NCI-H1417 treated with DMSO at 0.1 percent for 48 hours (cell line): ENCODE data around the gene DMBX1.

Experiments
- DNase-seq: peaks from one replicate; lab custom pipeline; 2025; lab: John Stamatoyannopoulos, UW

DMBX1 gene

GRCh38 chr1:46506470-46507219, 17.0 kb downstream of the DMBX1 start:
- no peak for DNase-seq

DNA sequence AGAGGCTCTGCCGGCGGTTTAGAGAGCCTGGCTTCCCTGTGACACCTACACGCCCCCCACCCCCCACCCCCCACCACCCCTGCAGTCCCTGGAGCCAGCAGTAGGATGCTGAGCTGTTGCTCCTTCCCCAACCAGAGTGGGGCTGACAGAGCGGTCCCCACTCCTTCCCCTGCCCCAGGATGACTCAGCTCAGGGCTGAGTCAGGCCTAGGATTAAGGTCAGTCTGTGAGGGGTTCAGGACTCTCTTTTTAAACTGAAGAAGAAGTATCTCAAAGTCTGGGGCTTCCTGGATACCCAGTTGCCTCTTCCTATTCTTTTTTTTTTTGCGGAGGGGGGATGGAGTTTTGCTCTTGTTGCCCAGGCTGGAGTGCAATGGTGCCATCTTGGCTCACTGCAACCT, 19.1 kb downstream of the DMBX1 start:
- DNase-seq = no peak

DNA sequence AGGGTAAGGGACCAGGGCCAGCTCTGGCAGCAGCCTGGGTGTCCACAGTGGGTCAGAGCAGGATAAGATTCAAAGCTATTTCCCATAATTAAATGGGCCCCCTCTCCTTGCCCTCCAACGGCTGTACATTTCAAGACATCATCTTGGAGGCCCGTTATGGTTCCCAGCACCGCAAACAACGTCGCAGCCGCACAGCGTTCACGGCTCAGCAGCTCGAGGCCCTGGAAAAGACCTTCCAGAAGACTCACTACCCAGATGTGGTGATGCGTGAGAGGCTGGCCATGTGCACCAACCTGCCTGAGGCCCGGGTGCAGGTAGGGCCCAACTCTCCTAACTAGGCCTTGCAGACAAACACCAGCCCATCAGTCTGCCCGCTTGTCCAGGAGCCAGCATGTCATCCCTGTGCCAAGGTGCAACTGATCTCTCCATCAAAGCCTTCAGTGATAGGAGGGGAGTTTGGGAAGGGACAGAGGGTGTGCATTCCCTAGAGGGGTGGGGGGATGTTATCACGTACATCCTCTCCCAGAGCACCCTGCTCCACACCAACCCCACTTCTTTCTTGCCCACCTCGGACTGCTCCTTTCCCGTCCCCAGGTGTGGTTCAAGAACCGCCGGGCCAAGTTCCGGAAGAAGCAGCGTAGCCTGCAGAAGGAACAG, 20.8 kb downstream of the DMBX1 start:
- DNase-seq = no peak

GRCh38 chr1:46510998-46511365, 21.3 kb downstream of the DMBX1 start:
- no peak for DNase-seq

DNA sequence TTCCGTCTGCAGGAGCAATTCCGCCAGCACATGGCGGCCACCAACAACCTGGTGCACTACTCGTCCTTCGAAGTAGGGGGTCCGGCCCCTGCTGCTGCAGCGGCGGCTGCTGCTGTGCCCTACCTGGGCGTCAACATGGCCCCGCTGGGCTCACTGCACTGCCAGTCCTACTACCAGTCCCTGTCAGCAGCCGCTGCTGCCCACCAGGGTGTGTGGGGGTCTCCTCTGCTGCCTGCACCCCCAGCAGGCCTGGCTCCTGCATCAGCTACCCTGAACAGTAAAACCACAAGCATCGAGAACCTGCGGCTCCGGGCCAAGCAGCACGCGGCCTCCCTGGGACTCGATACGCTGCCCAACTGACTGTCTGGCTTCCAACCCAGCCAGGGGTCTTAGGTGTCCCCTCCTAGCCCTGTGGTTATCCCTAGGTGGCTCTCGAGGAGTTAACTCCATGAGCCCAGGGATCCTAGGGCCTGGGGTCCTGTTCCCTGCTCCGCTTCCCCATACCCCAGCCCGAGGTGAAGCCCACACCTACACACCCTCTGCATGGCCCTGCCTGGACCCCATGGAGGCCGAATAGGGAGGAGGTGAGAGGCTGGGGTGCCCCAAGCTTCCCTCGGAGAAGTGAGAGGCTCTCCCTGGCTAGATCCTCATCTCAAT, 22.6 kb downstream of the DMBX1 start:
- no peak for DNase-seq

DNA sequence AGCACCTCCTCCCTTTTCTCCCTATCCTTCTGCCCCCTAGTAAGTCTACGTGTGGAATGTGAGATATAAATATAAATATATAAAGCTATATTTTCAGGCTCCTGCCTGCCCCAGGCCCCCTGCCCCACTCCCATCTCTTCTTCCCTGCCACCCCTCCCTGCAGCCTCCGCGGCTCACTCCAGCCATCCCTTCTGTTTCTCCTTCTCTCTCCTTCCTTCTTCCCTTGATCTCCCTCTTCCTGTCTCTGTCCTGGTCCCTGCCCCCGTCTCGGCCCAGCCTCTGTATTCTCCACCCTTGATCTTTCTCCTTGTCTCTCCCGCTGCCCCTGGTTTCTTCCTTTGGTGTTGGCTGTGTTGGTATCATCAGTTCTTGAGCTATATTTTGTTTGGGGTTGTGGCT, 23.2 kb downstream of the DMBX1 start:
- DNase-seq = no peak

DNA sequence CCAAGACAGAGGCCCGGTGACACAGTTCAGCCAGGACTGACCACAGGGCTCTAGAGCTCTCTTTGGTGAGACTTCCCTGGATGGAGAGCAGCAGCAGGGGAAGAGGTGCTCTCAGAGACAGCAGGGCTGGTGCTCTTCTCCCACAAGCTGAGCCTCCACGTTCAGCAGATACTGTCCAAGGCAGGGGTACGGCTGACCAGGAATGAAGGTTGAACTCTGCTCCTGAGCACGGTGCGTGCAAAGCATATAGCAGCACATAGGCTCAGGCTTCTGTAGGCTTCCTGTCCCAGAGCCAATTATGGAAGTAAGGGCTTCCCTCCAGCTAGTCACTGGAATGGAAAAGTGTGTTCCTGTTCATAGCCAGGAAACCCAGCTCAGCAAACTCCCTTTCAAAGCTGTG, 23.9 kb downstream of the DMBX1 start:
- DNase-seq = no peak

DNA sequence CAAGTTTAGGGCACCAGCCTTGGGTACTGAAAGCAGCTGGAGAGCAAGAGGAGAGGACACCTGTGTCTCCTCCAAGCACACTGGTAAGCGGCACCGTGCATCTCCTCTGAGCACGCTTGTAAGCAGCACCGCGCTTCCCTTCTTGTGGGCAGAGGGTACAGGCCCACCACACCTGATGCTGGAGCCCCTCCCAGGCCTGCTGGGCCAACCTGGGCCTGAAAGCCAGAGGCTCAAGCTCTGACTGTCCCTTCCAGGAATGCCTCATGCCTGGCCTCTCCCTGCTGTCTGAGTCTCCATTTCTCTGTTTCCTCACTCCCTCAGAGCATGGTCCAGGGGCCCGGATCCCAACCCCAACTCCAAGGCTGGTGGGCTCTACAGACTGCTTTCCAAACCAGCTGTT, 25.9 kb downstream of the DMBX1 start:
- DNase-seq = no peak

- no peak for DNase-seq
These were observed 26.7 kb downstream of the DMBX1 start for GRCh38 chr1:46516200-46516950.

GRCh38 chr1:46517010-46517600, 27.5 kb downstream of the DMBX1 start:
- DNase-seq = peak; percentile 7

DNA sequence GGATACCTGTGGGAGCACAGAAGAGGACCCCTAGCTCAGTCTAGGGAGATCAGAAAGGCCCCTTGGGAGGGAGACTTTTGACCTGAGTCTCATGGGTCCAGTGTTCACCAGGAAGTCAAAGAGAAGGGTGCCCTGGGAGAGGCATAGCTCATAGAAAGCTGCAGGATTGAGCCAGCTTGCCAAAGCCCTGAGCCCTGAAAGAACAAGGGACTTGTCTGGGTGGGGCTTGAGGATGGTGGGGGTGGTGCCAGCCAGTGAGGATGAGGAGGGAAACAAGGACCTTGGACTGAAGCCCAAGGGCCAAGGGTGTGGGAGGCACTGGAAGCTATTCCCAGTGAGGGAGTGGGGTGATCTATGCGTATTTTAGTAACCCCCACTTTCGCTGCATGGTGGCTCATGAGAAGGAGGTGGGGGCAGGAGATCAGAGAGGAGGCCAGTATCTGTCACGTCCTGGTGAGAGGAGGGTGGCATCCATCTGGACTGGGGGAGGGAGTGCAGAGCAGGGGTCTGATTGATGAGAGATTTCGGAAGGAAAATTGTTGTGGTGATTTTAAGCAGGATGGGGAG, 28.4 kb downstream of the DMBX1 start:
- no peak for DNase-seq

DNA sequence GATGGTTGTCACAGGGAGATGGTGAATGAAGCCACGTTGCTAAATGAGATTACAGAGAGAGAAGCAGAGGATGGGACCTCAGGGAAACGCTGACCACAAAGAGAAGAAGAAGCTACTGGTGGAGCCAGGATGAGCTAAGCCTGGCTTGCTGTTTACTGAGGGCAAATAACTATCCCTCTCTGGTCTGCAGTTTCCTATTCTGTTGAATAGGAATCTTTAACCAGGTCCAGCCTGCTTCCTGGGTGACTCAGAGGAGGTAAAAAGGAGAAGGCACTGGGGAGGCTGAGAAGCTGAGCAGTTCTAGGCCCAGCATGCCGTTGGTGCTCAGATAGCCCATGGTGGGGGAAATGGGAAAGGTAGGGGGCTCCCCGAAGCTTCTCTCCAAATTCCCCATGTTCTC, 29.6 kb downstream of the DMBX1 start:
- DNase-seq = no peak

DNA sequence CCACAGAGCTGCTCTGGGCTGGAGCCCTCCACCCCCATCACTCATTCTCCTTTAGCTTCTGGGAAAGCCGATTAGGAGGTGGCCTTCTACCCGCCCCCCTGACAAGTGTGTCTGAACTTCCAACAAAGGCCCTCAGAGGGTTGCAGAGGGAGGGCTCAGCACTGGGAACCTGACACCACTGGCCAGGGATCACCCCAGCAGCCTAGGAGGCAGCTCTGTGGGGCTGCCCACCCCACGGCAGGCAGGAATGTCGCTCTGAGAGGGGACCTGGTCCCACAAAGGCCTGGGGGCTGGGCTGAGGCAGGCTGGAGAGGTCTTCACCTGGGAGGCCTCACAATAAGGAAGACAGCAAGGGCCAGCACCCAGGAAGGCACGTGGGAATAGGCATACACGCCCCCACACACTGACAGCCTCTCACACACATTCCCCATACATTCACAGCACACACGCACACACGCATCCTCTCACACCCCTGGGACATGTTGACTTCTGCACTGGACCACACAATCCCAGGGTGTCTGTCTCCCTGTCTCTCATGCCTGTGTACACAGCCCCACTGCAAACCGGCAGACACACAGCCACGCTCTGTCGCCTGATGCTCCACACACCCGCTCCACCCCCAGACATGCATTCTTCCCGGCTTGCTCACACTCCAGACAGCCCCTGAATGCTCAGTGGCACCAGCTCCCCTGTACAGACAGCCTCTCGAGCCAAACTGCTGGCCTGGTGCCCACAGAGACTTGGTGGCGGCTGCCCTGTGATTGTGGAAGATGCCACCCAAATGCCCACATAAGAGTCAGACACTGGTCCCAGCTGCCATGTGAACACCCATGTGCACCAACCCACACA, 30.7 kb downstream of the DMBX1 start:
- no peak for DNase-seq

GRCh38 chr1:46521414-46521813, 31.8 kb downstream of the DMBX1 start:
- DNase-seq = no peak

DNA sequence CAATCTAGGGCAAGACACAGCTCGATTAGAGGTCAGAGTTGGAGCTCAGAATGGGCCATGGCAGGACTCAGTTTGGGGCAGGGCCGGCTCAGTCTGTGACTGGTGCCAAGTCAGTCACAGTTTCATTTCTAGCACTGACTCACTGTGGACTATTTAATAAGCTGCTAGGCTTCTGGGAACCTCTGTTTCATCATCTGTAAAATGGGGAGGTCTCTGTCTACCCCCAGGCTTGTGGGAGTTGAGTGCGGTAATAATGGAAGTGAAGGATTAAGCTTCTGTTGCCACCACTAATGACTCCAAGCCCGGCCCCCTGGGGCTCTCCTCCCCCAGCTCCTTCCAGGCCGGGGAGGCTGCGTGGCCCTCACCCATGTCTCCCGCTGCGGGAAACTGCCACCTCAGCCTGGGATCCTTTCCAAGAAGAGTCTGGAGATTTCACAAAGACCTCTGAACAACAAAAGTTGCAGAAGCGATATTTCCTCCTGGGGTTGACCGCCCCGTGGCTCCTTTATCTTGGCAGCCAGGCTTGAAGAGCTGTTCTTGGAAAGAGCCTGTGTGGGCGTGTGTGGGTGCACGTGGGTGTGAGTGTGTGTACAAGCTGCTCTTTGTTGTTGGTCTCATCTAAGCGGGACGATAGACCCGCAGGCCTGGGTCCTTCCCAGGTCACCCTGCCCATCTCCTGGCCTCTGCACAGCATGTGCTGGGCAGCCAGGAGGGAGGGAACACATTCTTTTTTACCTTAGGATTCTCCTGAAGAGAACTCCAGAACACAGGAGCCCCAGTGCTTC, 32.7 kb downstream of the DMBX1 start:
- DNase-seq = no peak

DNA sequence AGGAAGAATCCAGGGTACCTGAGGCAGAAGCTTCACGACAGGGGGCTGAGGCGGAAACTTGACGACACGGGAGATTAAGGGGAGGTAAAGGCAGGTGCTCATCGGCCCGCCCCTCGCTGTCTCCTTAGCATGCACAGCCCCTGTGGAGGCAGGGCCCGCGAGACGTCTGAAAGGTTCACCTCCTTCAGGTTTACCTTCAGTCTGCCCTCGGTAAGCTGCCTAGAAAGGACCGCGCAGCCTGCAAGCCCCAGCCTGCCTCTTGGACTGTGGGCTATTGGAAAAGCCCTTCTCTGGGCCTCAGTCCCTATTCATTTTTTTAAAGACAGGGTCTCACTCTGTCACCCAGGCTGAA, 33.3 kb downstream of the DMBX1 start:
- DNase-seq = no peak

- DNase-seq = no peak
These were observed 34.1 kb downstream of the DMBX1 start for GRCh38 chr1:46523496-46524353.

GRCh38 chr1:46524843-46525242, 35.2 kb downstream of the DMBX1 start:
- no peak for DNase-seq

GRCh38 chr1:46525253-46525983, 35.8 kb downstream of the DMBX1 start:
- no peak for DNase-seq
